Brain microvascular endothelial cell (primary cell): ENCODE results near the gene ABCB10.

Experiments
- DNase-seq: peaks from one replicate; pipeline ENCODE4 v3.0.0-alpha.2; 2020
- H3K27ac ChIP-seq: fragments of 250-450 bp; sonication (Bioruptor Pico); 2 replicates; pipeline ENCODE4 v1.5.1; 2020; ENCODE audit warnings: mild to moderate bottlenecking, moderate library complexity
- H3K27me3 ChIP-seq: fragments of 250-450 bp; sonication (Bioruptor Pico); replicated peaks from 2 replicates; pipeline ENCODE4 v1.5.1; 2020; ENCODE audit warnings: mild to moderate bottlenecking
- H3K36me3 ChIP-seq: fragments of 250-450 bp; sonication (Bioruptor Pico); replicated peaks from 2 replicates; pipeline ENCODE4 v1.5.1; 2020; ENCODE audit warnings: mild to moderate bottlenecking
- H3K4me3 ChIP-seq: 2 replicates; pipeline ENCODE4 v1.5.1; 2011; ENCODE audit warnings: low read depth, mild to moderate bottlenecking, control low read depth, low read length, moderate library complexity
- CTCF ChIP-seq: IDR thresholded peaks from 2 replicates; pipeline ENCODE4 v1.5.1; 2011; ENCODE audit warnings: low read depth, mild to moderate bottlenecking, moderate library complexity, low read length, control low read depth, inconsistent platforms; ENCODE audit errors: missing control alignments
- in situ Hi-C: cut with HindIII; loops from 2 replicates; pipeline ENCODE4 v1.10.0; 2017; ENCODE audit warnings: low sequenced_read_pairs, low pct_ligation_motif_present

The ABCB10 gene

GRCh38 chr1:229557913-229558414, 543 bp downstream of the ABCB10 start:
- in situ Hi-C loops = no loop called here
- Histone ChIP-seq H3K27ac (peak overlapping the region; percentile 23), H3K27me3 (no peaks in the 10 kb centered on the region), H3K36me3 (no peaks in the 10 kb centered on the region), H3K4me3 (peak overlapping the region; percentile 77)
- DNase-seq = no peak
- peak; percentile 11 for TF ChIP-seq CTCF

GRCh38 chr1:229557200-229557850, 1.2 kb downstream of the ABCB10 start:
- Histone ChIP-seq H3K4me3 (peak overlapping the region; percentile 77), H3K36me3 (no peaks in the 10 kb centered on the region), H3K27me3 (no peaks in the 10 kb centered on the region), H3K27ac (no peak overlapping the region)
- in situ Hi-C loops = no loop called here
- no peak for DNase-seq
- no peak for TF ChIP-seq CTCF

- Histone ChIP-seq H3K27ac (no peak overlapping the region), H3K36me3 (no peaks in the 10 kb centered on the region), H3K4me3 (no peak overlapping the region), H3K27me3 (no peaks in the 10 kb centered on the region)
- no peak for TF ChIP-seq CTCF
- in situ Hi-C loops = no loop called here
- DNase-seq = no peak
These were observed 3.5 kb downstream of the ABCB10 start for GRCh38 chr1:229554886-229555621.

- Histone ChIP-seq H3K36me3 (no peaks in the 10 kb centered on the region), H3K4me3 (no peak overlapping the region), H3K27me3 (no peaks in the 10 kb centered on the region), H3K27ac (no peak overlapping the region)
- in situ Hi-C loops = no loop called here
- DNase-seq = no peak
- no peak for TF ChIP-seq CTCF
These were observed 4.8 kb downstream of the ABCB10 start for GRCh38 chr1:229553621-229554130.

GRCh38 chr1:229552732-229553131, 5.8 kb downstream of the ABCB10 start:
- H3K36me3 ChIP-seq = no peaks in the 10 kb centered on the region
- no peaks in the 10 kb centered on the region for H3K27me3 ChIP-seq
- H3K27ac ChIP-seq = no peak overlapping the region
- DNase-seq = no peak
- no peak overlapping the region for H3K4me3 ChIP-seq
- no peak for TF ChIP-seq CTCF
- in situ Hi-C loops = no loop called here
